Left lung (tissue), 10 donors: Measurements from ENCODE around the gene ACSBG1. TPM values are rescaled to one million over a fixed set of nuclear protein-coding genes. Genes with fewer than 3 reads are reported as not detected.

Experiments
- ATAC-seq: fragments of 200-7000 bp; cut with Tn5 transposase; one replicate; pipeline ENCODE4 v1.9.1; 2020; ENCODE audit warnings: moderate library complexity
- DNase-seq, 4 donors: peaks; one replicate each; pipeline ENCODE4 v3.0.0-alpha.2; 2013 to 2020
- H3K27ac ChIP-seq, 2 donors: fragments of 200-600 bp; sonication (generic) in 1 of 2; one replicate each; pipeline versions ENCODE4 v1.5.0 to v1.8.0; 2020 to 2021
- H3K27me3 ChIP-seq, 2 donors: fragments of 200-600 bp; sonication (generic) in 1 of 2; one replicate each; pipeline versions ENCODE4 v1.5.0 to v1.8.0; 2020 to 2021
- H3K36me3 ChIP-seq, 2 donors: fragments of 200-600 bp; sonication (generic) in 1 of 2; one replicate each; pipeline versions ENCODE4 v1.5.0 to v1.8.0; 2020 to 2021
- H3K4me1 ChIP-seq, 2 donors: fragments of 200-600 bp; one replicate each; pipeline ENCODE4 v1.8.0; 2021
- H3K4me3 ChIP-seq, 2 donors: fragments of 200-600 bp; sonication (generic) in 1 of 2; one replicate each; pipeline versions ENCODE4 v1.5.0 to v1.8.0; 2020 to 2021; ENCODE audit warnings: mild to moderate bottlenecking in 1 of 2
- H3K9me3 ChIP-seq, 2 donors: fragments of 200-600 bp; sonication (generic) in 1 of 2; one replicate each; pipeline versions ENCODE4 v1.5.0 to v1.8.0; 2020 to 2021
- intact Hi-C, 2 donors: fragments of 100-400 bp; cut with DNase I; formaldehyde crosslinking; loops; one replicate each; pipeline versions ENCODE4 v1.11.2 to v1.14.2; 2022
- polyA plus RNA-seq, 6 donors: library from polyadenylated mRNA; unstranded; fragments of 120-200 nt; gene quantifications; one replicate each; pipeline ENCODE4 v1.2.1, GENCODE V29; 2013; ENCODE audit not compliant: insufficient read length in 6 of 6
- total RNA-seq, 2 donors: library from RNA; stranded (reverse); fragmentation: NEBNext Ultra II Directional; extraction: Animal tissue kit (Norgen Biotek cat#: 25700); gene quantifications; one replicate each; pipeline ENCODE4 v1.2.1, GENCODE V29; 2021
- TF ChIP-seq, protein P1 (sequence below), 2 donors: fragments of 200-600 bp; sonication (generic) in 1 of 2; IDR thresholded peaks; one replicate each; pipeline versions ENCODE4 v1.5.0 to v1.8.0; 2021; ENCODE audit warnings: antibody characterized with exemption in 2 of 2
- donor health status: DM: no; HTN: yes; CAD: no.
- donor health status: DM: no; HTN: no; CAD: no.

Gene ACSBG1
- total and polyA plus RNA-seq, 8 donors: 0.42 to 1.9 (median 0.79) TPM; not detected in 1

DNA sequence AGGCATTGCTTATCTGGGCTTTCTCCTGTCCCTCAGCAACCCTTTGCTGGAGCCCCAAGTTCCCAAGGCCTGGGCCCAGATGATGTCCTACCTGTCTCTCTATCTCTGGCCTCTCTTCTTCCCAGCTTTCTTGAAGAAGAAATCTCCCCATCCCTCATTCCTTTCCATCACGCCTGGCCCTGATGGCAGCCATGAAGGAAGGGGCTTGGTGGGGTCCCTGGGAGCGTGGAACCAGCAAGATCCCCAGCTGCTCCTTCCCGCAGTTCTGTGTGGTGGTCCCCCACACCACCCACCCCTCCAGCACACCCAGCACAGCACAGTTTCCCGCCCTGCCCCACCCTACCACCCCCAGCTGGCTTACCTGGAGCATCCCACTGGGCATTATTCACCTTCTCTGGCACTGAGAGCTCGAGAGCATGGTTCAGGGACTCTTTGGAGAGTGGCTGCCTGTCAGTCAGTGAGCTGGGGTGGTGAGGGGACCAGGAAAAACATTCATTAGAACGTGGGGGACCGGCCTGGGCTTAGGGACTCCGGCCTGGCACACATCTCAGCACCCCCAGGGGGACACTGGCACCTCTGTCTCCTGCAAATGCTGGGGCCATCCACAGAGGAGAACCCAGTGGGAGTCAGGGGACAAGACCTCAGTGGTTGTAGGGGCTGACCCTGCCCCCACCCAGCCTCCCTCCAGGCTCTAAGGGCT, 26.6 kb downstream of the ACSBG1 start:
- intact Hi-C loops: no loop called here
- Histone ChIP-seq H3K27me3 (peaks cover 0 to 3% of the 10 kb centered on the region in 2 donors), H3K9me3 (no peaks in the 10 kb centered on the region), H3K36me3 (no peaks in the 10 kb centered on the region), H3K27ac (no peak overlapping the region), H3K4me1 (no peaks in the 10 kb centered on the region), H3K4me3 (no peak overlapping the region)
- TF ChIP-seq, protein P1, sequence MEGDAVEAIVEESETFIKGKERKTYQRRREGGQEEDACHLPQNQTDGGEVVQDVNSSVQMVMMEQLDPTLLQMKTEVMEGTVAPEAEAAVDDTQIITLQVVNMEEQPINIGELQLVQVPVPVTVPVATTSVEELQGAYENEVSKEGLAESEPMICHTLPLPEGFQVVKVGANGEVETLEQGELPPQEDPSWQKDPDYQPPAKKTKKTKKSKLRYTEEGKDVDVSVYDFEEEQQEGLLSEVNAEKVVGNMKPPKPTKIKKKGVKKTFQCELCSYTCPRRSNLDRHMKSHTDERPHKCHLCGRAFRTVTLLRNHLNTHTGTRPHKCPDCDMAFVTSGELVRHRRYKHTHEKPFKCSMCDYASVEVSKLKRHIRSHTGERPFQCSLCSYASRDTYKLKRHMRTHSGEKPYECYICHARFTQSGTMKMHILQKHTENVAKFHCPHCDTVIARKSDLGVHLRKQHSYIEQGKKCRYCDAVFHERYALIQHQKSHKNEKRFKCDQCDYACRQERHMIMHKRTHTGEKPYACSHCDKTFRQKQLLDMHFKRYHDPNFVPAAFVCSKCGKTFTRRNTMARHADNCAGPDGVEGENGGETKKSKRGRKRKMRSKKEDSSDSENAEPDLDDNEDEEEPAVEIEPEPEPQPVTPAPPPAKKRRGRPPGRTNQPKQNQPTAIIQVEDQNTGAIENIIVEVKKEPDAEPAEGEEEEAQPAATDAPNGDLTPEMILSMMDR (IDR thresholded peaks at IDR 0.05): no peak
- DNase-seq (no peak), ATAC-seq (no peak)

DNA sequence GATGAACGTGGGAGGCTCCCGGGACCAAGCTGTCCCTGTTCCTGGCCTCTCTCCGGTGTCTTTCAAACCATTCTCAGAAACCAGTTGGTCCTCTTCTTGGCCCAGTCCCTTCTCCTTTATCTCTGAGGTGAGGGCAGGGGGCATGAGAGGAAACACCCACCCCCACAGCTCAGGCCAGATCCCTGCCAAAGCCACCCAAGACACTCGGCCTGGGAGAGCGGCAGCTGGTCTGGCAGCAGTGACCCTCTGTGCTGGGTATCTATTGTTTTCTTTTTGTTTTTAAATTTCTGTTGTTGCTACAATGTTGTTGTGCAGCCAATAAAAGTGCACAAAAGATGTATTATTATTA, 27.3 kb downstream of the ACSBG1 start:
- Histone ChIP-seq H3K27me3 (no peaks in the 10 kb centered on the region), H3K4me1 (no peaks in the 10 kb centered on the region), H3K4me3 (no peak overlapping the region), H3K9me3 (no peaks in the 10 kb centered on the region), H3K36me3 (no peaks in the 10 kb centered on the region), H3K27ac (no peak overlapping the region)
- DNase-seq: no peak
- TF ChIP-seq, protein P1 (IDR thresholded peaks at IDR 0.05): no peak
- no peak for ATAC-seq
- intact Hi-C loops: no loop called here

DNA sequence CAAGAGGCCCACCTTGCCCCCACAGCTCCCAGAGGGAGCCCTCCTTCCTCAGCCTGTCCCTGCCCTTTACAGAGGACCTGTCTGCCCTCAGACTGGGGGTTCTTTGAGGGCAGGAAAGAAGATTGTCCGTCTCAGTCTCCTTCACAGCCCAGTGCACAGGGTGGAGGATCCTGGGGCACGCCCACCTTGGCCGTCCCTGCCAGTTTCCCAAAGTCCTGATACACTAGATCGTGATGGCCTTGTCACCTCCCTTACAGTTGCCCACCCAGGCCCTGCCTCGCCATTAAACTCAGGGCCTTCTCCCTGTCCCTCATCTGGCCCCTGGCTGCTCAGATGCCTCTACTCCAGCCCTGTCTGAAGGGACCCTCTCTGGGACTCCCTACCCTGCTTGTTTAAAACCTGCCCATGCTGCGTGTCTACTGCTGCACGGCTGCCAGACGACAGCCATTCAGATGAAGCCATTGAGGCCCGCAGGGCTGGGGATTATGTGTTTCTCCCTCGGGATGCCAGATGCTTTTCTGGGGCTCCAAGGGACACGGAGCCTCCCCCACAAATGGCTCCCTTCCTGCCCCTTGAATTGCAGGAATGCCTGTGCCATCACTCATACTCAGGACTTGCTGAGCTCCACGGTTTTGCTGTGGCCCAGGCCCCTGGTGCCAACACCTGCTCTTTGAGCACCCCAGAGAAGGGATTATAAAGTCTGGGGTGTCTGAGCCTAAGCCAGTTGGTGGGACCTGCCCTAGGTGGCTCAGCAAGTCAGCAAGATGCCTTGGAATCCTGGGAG, 27.8 kb downstream of the ACSBG1 start:
- no peak overlapping the region for H3K27ac ChIP-seq
- no peaks in the 10 kb centered on the region for H3K36me3 ChIP-seq
- intact Hi-C loops: no loop called here

DNA sequence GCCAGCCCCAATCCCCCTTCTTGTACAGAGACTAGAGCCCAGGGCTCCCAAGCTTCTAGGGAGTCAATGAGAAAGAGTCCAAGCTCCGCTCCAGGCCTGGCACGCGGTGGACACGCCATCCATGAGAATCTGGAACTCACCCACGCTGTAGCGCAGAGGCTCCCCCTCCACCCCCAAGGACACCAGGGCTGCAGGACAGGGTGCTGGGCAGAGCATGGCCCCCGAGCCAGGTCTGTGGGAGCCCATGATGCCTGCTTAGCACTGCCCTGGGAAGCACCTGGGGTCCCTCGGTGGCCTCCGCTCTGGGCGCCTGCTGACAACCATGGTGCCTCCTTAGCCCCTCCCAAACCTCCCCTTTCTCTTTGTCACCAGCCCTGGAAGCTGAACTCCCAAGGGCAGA, 28.5 kb downstream of the ACSBG1 start:
- DNase-seq (no peak), ATAC-seq (no peak)
- Histone ChIP-seq H3K27ac (no peak overlapping the region), H3K4me1 (no peaks in the 10 kb centered on the region), H3K9me3 (no peaks in the 10 kb centered on the region), H3K4me3 (no peak overlapping the region), H3K36me3 (no peaks in the 10 kb centered on the region), H3K27me3 (no peaks in the 10 kb centered on the region)
- TF ChIP-seq, protein P1 (IDR thresholded peaks at IDR 0.05): no peak
- intact Hi-C loops: no loop called here

More for the DNA sequence above, 27.8 kb downstream of the ACSBG1 start:
- no peaks in the 10 kb centered on the region for H3K9me3 ChIP-seq
- DNase-seq (no peak), ATAC-seq (no peak)
- H3K27me3 ChIP-seq: no peaks in the 10 kb centered on the region
- no peaks in the 10 kb centered on the region for H3K4me1 ChIP-seq
- H3K4me3 ChIP-seq: no peak overlapping the region
- TF ChIP-seq, protein P1 (IDR thresholded peaks at IDR 0.05): no peak

DNA sequence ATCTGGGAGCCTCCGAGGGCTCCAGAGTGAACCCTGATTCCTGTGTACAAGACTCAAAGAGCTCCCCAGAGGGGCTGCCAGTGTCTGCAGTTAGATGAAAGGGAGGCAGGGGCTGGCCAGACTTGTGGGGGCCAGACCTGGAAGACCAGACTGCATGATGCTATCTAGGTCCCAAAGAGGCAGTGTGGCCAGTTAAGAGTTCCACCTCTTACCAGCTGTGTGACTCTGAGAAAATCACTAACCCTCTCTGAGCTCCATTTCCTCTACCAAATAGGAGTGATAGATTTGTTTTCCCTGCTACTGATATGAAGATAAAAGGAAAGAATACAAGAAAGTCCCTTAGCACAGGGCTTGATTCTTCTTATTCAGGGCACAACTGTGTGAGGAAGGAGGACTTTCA, 29.0 kb downstream of the ACSBG1 start:
- no peak overlapping the region for H3K27ac ChIP-seq
- no peaks in the 10 kb centered on the region for H3K9me3 ChIP-seq
- DNase-seq (no peak), ATAC-seq (no peak)
- no peaks in the 10 kb centered on the region for H3K4me1 ChIP-seq
- H3K4me3 ChIP-seq: no peak overlapping the region
- intact Hi-C loops: no loop called here
- H3K27me3 ChIP-seq: no peaks in the 10 kb centered on the region
- no peaks in the 10 kb centered on the region for H3K36me3 ChIP-seq
- TF ChIP-seq, protein P1 (IDR thresholded peaks at IDR 0.05): no peak
